DOHH2 (cell line): ENCODE measurements around the gene SH3GL3.

Experiments
- H3F3A ChIP-seq: fragments of 200-600 bp; sonication (generic), shearing (Covaris generic); 2 replicates; pipeline ENCODE4 v1.6.0; 2016; ENCODE audit warnings: antibody characterized with exemption, mild to moderate bottlenecking; ENCODE audit not compliant: control insufficient read depth, insufficient read depth
- H3K27ac ChIP-seq: fragments of 200-600 bp; sonication (generic); 2 replicates; pipeline ENCODE4 v1.5.1; 2014; ENCODE audit warnings: low read depth, mild to moderate bottlenecking, low read length, moderate library complexity
- H3K27me3 ChIP-seq: fragments of 200-600 bp; sonication (generic); 2 replicates; pipeline ENCODE4 v1.6.1; 2014; ENCODE audit warnings: mild to moderate bottlenecking, low read length, mixed read lengths; ENCODE audit not compliant: control insufficient read depth
- H3K36me3 ChIP-seq: fragments of 200-600 bp; sonication (generic); 2 replicates; pipeline ENCODE4 v1.6.1; 2014; ENCODE audit warnings: mild to moderate bottlenecking, low read length, moderate library complexity, mixed read lengths; ENCODE audit not compliant: control insufficient read depth
- H3K4me1 ChIP-seq: fragments of 200-600 bp; sonication (generic); 2 replicates; pipeline ENCODE4 v1.6.1; 2014; ENCODE audit warnings: mild to moderate bottlenecking, low read length, mixed read lengths; ENCODE audit not compliant: control insufficient read depth
- H3K4me2 ChIP-seq: fragments of 200-600 bp; sonication (generic); 2 replicates; pipeline ENCODE4 v1.6.0; 2014; ENCODE audit warnings: mild to moderate bottlenecking, low read length, moderate library complexity
- H3K4me3 ChIP-seq: fragments of 200-600 bp; sonication (generic); 2 replicates; pipeline ENCODE4 v1.5.1; 2014; ENCODE audit warnings: mild to moderate bottlenecking, low read length, mixed read lengths
- H3K79me2 ChIP-seq: fragments of 200-600 bp; sonication (generic); 2 replicates; pipeline ENCODE4 v1.6.1; 2014; ENCODE audit warnings: mild to moderate bottlenecking, low read length, mixed read lengths; ENCODE audit not compliant: control insufficient read depth
- H3K9me2 ChIP-seq: fragments of 200-600 bp; sonication (generic); replicated peaks from 2 replicates; pipeline ENCODE4 v1.6.1; 2014; ENCODE audit warnings: mild to moderate bottlenecking, low read length, mixed read lengths; ENCODE audit not compliant: control insufficient read depth
- H3K9me3 ChIP-seq: fragments of 200-600 bp; sonication (generic); 2 replicates; pipeline ENCODE4 v1.6.1; 2014; ENCODE audit warnings: antibody characterized with exemption, low read length, mixed read lengths; ENCODE audit not compliant: control insufficient read depth, insufficient read depth
- H4K20me1 ChIP-seq: fragments of 200-600 bp; sonication (generic); 2 replicates; pipeline ENCODE4 v1.6.0; 2014; ENCODE audit warnings: low read depth, mild to moderate bottlenecking, antibody characterized with exemption, low read length, moderate library complexity; ENCODE audit not compliant: control insufficient read depth, insufficient read depth
- CTCF ChIP-seq: fragments of 200-600 bp; sonication (generic); IDR thresholded peaks from one replicate; pipeline ENCODE4 v1.5.1; 2014; ENCODE audit warnings: antibody characterized with exemption, mild to moderate bottlenecking, low read depth, low read length; ENCODE audit not compliant: poor library complexity, severe bottlenecking
- EZH2phosphoT487 ChIP-seq: fragments of 200-600 bp; sonication (generic); IDR thresholded peaks from 2 replicates; pipeline ENCODE4 v1.6.1; 2017; ENCODE audit warnings: borderline replicate concordance, mild to moderate bottlenecking, antibody characterized with exemption, low read length, moderate library complexity, mixed read lengths

The SH3GL3 gene

GRCh38 chr15:83516935-83517334, 69.8 kb downstream of the SH3GL3 start:
- H3K4me1 ChIP-seq: no peaks in the 10 kb centered on the region
- H3K36me3 ChIP-seq: no peaks in the 10 kb centered on the region
- H3K27me3 ChIP-seq: no peaks in the 10 kb centered on the region
- H3K79me2 ChIP-seq: no peaks in the 10 kb centered on the region
- TF ChIP-seq CTCF (no peak), EZH2phosphoT487 (no peak)
- H4K20me1 ChIP-seq: no peaks in the 10 kb centered on the region
- H3K4me3 ChIP-seq: no peak overlapping the region
- no peaks in the 10 kb centered on the region for H3F3A ChIP-seq
- no peaks in the 10 kb centered on the region for H3K9me2 ChIP-seq
- H3K9me3 ChIP-seq: no peaks in the 10 kb centered on the region; the same call in 1 of the 2 replicates
- no peak overlapping the region for H3K27ac ChIP-seq
- no peak overlapping the region for H3K4me2 ChIP-seq

- H3K4me1 ChIP-seq: no peaks in the 10 kb centered on the region
- H4K20me1 ChIP-seq: no peaks in the 10 kb centered on the region
- H3K9me3 ChIP-seq: peaks cover 4% of the 10 kb centered on the region; the same call in 1 of the 2 replicates
- no peaks in the 10 kb centered on the region for H3K9me2 ChIP-seq
- no peak overlapping the region for H3K4me3 ChIP-seq
- H3F3A ChIP-seq: no peaks in the 10 kb centered on the region
- H3K4me2 ChIP-seq: no peak overlapping the region
- no peak overlapping the region for H3K27ac ChIP-seq
- no peaks in the 10 kb centered on the region for H3K79me2 ChIP-seq
- no peaks in the 10 kb centered on the region for H3K27me3 ChIP-seq
- H3K36me3 ChIP-seq: no peaks in the 10 kb centered on the region
- TF ChIP-seq EZH2phosphoT487 (no peak), CTCF (no peak)
Measured at GRCh38 chr15:83526319-83526718, 79.2 kb downstream of the SH3GL3 start.

- Histone ChIP-seq H3K4me2 (no peak overlapping the region), H3K27me3 (no peaks in the 10 kb centered on the region), H3K79me2 (no peaks in the 10 kb centered on the region), H4K20me1 (no peaks in the 10 kb centered on the region), H3K4me1 (no peaks in the 10 kb centered on the region), H3K27ac (no peak overlapping the region), H3K9me3 (peaks cover 4% of the 10 kb centered on the region; the same call in 1 of the 2 replicates), H3K9me2 (no peaks in the 10 kb centered on the region), H3F3A (no peaks in the 10 kb centered on the region), H3K4me3 (no peak overlapping the region), H3K36me3 (no peaks in the 10 kb centered on the region)
- TF ChIP-seq EZH2phosphoT487: no peak
- TF ChIP-seq CTCF: no peak
Measured at GRCh38 chr15:83533410-83533962, 86.3 kb downstream of the SH3GL3 start.
